ENCODE measurements around the gene ZNF804A.

- TF ChIP-seq, protein P1, sequence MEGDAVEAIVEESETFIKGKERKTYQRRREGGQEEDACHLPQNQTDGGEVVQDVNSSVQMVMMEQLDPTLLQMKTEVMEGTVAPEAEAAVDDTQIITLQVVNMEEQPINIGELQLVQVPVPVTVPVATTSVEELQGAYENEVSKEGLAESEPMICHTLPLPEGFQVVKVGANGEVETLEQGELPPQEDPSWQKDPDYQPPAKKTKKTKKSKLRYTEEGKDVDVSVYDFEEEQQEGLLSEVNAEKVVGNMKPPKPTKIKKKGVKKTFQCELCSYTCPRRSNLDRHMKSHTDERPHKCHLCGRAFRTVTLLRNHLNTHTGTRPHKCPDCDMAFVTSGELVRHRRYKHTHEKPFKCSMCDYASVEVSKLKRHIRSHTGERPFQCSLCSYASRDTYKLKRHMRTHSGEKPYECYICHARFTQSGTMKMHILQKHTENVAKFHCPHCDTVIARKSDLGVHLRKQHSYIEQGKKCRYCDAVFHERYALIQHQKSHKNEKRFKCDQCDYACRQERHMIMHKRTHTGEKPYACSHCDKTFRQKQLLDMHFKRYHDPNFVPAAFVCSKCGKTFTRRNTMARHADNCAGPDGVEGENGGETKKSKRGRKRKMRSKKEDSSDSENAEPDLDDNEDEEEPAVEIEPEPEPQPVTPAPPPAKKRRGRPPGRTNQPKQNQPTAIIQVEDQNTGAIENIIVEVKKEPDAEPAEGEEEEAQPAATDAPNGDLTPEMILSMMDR (IDR thresholded peaks at IDR 0.05) = no peak
- TF ChIP-seq POLR2A (IDR thresholded peaks at IDR 0.05) = no peak
Measured at GRCh38 chr2:184560603-184561002, 37.7 kb upstream of the ZNF804A start.

Measured in uterus (tissue), 2 donors.